Upper lobe of left lung (tissue), 6 donors: ENCODE results near the gene CYBA. TPM values are rescaled to one million over a fixed set of nuclear protein-coding genes. Genes with fewer than 3 reads are reported as not detected.

ENCODE experiments used
- ATAC-seq, 2 donors: fragments of 200-7000 bp; cut with Tn5 transposase; one replicate each; pipeline ENCODE4 v1.9.1; 2022; ENCODE audit warnings: mild to moderate bottlenecking in 2 of 2, moderate library complexity in 2 of 2; ENCODE audit not compliant: low FRiP score in 2 of 2
- DNase-seq, 2 donors: peaks; one replicate each; pipeline ENCODE4 v3.0.0-alpha.2; 2019 to 2020
- H3K27ac ChIP-seq, 4 donors: fragments of 200-600 bp; sonication (generic); one replicate each; pipeline ENCODE4 v1.5.1; 2016 to 2019
- H3K27me3 ChIP-seq, 4 donors: fragments of 200-600 bp; sonication (generic); one replicate each; pipeline ENCODE4 v1.5.1; 2017 to 2019
- H3K36me3 ChIP-seq, 4 donors: fragments of 200-600 bp; sonication (generic); one replicate each; pipeline ENCODE4 v1.5.1; 2016 to 2019
- H3K4me1 ChIP-seq, 4 donors: fragments of 200-600 bp; sonication (generic); one replicate each; pipeline ENCODE4 v1.5.1; 2018 to 2019
- H3K4me3 ChIP-seq, 4 donors: fragments of 200-600 bp; sonication (generic); one replicate each; pipeline ENCODE4 v1.5.1; 2017 to 2019; ENCODE audit warnings: mild to moderate bottlenecking in 2 of 4, moderate library complexity in 1 of 4
- H3K9me3 ChIP-seq, 4 donors: fragments of 200-600 bp; sonication (generic); one replicate each; pipeline ENCODE4 v1.5.1; 2018 to 2019
- CTCF ChIP-seq, 6 experiments: fragments of 450-650 bp in 4 of 6; fragments of 200-600 bp in 2 of 6; sonication (generic) in 2 of 6; IDR thresholded peaks; one replicate each; pipeline ENCODE4 v1.5.1; 2016 to 2019; ENCODE audit warnings: antibody characterized with exemption in 6 of 6
- EP300 ChIP-seq, 4 donors: sonication (generic); formaldehyde crosslinking; IDR thresholded peaks; one replicate each; pipeline ENCODE4 v1.5.1; 2017; ENCODE audit warnings: antibody characterized with exemption in 4 of 4, control low read depth in 2 of 4
- POLR2A ChIP-seq, 4 donors: fragments of 450-650 bp; IDR thresholded peaks; one replicate each; pipeline ENCODE4 v1.5.1; 2016 to 2017; ENCODE audit warnings: antibody characterized with exemption in 4 of 4, mild to moderate bottlenecking in 2 of 4
- POLR2AphosphoS5 ChIP-seq, 2 donors: sonication (generic); formaldehyde crosslinking; IDR thresholded peaks; one replicate each; pipeline ENCODE4 v1.5.1; 2017; ENCODE audit warnings: antibody characterized with exemption in 2 of 2
- WGBS, 2 donors: methylation state at CpG; one replicate each; pipeline ENCODE4 v1.1.5; 2017 to 2018; 5-methylcytosine and 5-hydroxymethylcytosine counted together
- total RNA-seq, 6 donors: library from RNA; depleted of rRNA in 4 of 6; stranded (reverse); fragments of >200 nt in 4 of 6; gene quantifications; one replicate each; pipeline versions ENCODE4 v1.1.0 to v1.2.1, GENCODE V29; 2016 to 2021
- donor health status: DM: no; HTN: no; CAD: no; lungs with moderate emphysema.
- donor health status: DM: no; HTN: yes; CAD: no; lungs with severe emphysema.

The CYBA gene
- total RNA-seq, 6 donors from 2014 or later, result 213 to 472 (median 322) TPM

DNA sequence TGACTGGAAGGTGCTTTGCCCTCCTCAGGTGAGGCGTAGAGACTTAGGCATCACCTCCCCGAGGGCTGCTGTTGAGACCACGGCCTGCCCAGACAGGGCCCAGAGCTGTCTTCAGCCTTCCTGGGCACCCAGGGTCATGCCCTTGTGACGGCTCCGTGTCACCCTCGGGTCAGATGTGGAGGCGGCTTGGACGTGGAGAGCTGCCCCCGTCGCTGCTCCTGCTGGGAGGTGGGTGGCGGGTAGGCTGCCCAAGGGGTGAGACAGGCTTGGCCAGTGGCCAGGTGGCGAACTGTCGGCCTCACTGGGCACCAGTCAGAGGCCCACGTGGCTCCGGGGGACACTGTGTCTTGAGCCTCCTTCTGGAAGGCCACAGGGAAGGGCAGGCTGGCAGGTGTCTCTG lies 44.4 kb upstream of the CYBA start:
- no peaks in the 10 kb centered on the region for H3K9me3 ChIP-seq
- peaks cover 12 to 42% (median 37%) of the 10 kb centered on the region in 4 donors for H3K36me3 ChIP-seq
- no peak overlapping the region for H3K4me3 ChIP-seq
- H3K4me1 ChIP-seq, result peaks cover 8 to 52% (median 18%) of the 10 kb centered on the region in 4 donors
- H3K27ac ChIP-seq, result no peak overlapping the region
- ATAC-seq (no peak), DNase-seq (peak in 1 of 2 donors; percentile 79)
- H3K27me3 ChIP-seq, result no peaks in the 10 kb centered on the region
- WGBS, 2 donors, result 80% methylated on average over 12 of the region's 15 CpGs; no CpG with 5 or more reads in 1 of the 2 donors
- TF ChIP-seq CTCF (IDR thresholded peaks at IDR 0.05), result no peak
- TF ChIP-seq EP300 (IDR thresholded peaks at IDR 0.05), result no peak

DNA sequence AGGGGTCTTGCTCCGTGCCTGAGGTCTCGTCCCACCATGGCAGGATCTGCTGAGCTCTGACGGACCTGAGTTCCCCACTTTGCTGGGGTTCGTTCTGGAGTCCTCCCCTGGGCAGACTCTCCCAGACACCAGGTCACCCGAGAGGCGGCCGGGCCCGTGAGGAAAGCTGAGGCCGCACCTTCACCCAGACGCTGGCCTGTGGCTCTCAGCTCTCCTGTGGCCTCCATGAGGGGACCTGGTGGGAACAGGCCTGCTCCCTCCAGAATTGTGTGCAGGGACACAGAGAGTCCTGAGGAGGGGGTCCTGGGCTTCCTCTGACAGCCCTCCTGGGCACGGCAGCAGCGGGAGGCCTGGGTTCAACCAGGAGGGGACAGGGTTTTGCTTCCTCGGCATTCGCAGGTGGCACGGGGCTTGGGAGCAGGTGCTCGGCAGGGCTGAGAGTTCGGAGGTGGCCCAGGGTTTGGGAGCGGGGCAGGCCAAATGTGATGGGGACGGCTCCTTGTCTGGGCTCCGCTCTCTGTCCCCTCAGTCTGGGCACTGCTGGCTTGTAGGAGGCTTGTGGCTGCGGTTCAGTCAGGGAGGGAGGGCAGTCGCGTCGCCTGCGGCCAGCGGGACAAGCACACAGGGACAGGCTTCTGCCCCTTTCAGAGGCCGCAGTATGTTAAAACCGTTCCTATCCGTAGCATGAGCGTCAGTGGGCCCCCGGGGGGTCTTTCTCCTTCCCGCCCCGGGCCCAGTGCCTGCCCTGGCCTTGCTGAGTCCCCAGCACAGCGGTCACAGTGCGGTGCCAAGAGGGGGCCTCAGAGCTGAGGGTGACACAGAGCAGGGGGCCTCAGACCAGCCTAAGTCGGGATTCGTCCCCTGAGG lies 43.6 kb upstream of the CYBA start:
- H3K4me1 ChIP-seq, result peaks cover 0 to 44% (median 10%) of the 10 kb centered on the region in 4 donors
- no peak overlapping the region for H3K4me3 ChIP-seq
- DNase-seq, result peak in 1 of 2 donors; percentile 75
- no peak for ATAC-seq
- TF ChIP-seq POLR2AphosphoS5 (IDR thresholded peaks at IDR 0.05), result no peak
- no peak for TF ChIP-seq CTCF (IDR thresholded peaks at IDR 0.05)
- 91 to 100% methylated on average over 5 to 37 of the region's 37 CpGs for WGBS, 2 donors
- H3K9me3 ChIP-seq, result no peaks in the 10 kb centered on the region
- H3K27me3 ChIP-seq, result no peaks in the 10 kb centered on the region
- H3K27ac ChIP-seq, result no peak overlapping the region
- H3K36me3 ChIP-seq, result peaks cover 12 to 37% (median 33%) of the 10 kb centered on the region in 4 donors

GRCh38 chr16:88693420-88694177 lies 42.7 kb upstream of the CYBA start:
- WGBS, 2 donors, result 82 to 94% methylated on average over 12 to 23 of the region's 39 CpGs
- Histone ChIP-seq H3K9me3 (no peaks in the 10 kb centered on the region), H3K4me3 (no peak overlapping the region), H3K36me3 (peaks cover 12 to 28% (median 24%) of the 10 kb centered on the region in 4 donors), H3K27me3 (no peaks in the 10 kb centered on the region), H3K27ac (no peak overlapping the region), H3K4me1 (peaks cover 0 to 38% (median 7%) of the 10 kb centered on the region in 4 donors)
- no peak for ATAC-seq
- peak in 1 of 2 donors; percentile 74 for DNase-seq
- TF ChIP-seq POLR2A (IDR thresholded peaks at IDR 0.05) (no peak), EP300 (IDR thresholded peaks at IDR 0.05) (no peak)

- no peaks in the 10 kb centered on the region for H3K9me3 ChIP-seq
- ATAC-seq, result no peak
- WGBS, 2 donors, result 80 to 82% methylated on average over 9 to 10 of the region's 10 CpGs
- DNase-seq, result no peak
- no peaks in the 10 kb centered on the region for H3K27me3 ChIP-seq
- no peak overlapping the region for H3K4me3 ChIP-seq
- H3K27ac ChIP-seq, result no peak overlapping the region
- peaks cover 6 to 21% (median 17%) of the 10 kb centered on the region in 4 donors for H3K36me3 ChIP-seq
- TF ChIP-seq CTCF (IDR thresholded peaks at IDR 0.05) (no peak), EP300 (IDR thresholded peaks at IDR 0.05) (no peak), POLR2A (IDR thresholded peaks at IDR 0.05) (no peak), POLR2AphosphoS5 (IDR thresholded peaks at IDR 0.05) (no peak)
- peaks cover 0 to 30% (median 5%) of the 10 kb centered on the region in 4 donors for H3K4me1 ChIP-seq
These were observed 42.0 kb upstream of the CYBA start for GRCh38 chr16:88692861-88693260.

GRCh38 chr16:88691924-88692560 lies 41.2 kb upstream of the CYBA start:
- Histone ChIP-seq H3K4me3 (no peak overlapping the region), H3K4me1 (peaks cover under 1 to 23% (median 2%) of the 10 kb centered on the region in 4 donors), H3K36me3 (peaks cover 0 to 13% (median 9%) of the 10 kb centered on the region in 4 donors), H3K9me3 (no peaks in the 10 kb centered on the region), H3K27me3 (no peaks in the 10 kb centered on the region), H3K27ac (peak overlapping the region in 2 of 4 donors; percentile 26 to 48)
- TF ChIP-seq EP300 (IDR thresholded peaks at IDR 0.05), result no peak
- ATAC-seq (peak; percentile 36 to 56), DNase-seq (peak; percentile 75 to 89)
- 64% methylated on average over 10 to 25 of the region's 26 CpGs for WGBS, 2 donors
